Large intestine (tissue), 3 donors: ENCODE data around the gene ABO. TPM values are rescaled to one million over a fixed set of nuclear protein-coding genes. Genes with fewer than 3 reads are reported as not detected.
"Not testable (repeated sequence)": the region's sequence is repeated elsewhere in the genome, so short reads cannot be mapped to it uniquely, and the experiment has no call there.

Source experiments
- DNase-seq, 2 donors: peaks; one replicate each; pipeline versions ENCODE4 v3.0.0 to v3.0.0-alpha.2; 2013
- H3K27ac ChIP-seq: one replicate; pipeline ENCODE4 v1.5.1; 2013; ENCODE audit warnings: low read length
- H3K27me3 ChIP-seq: 2 replicates; pipeline ENCODE4 v1.6.1; 2013; ENCODE audit warnings: low read length; ENCODE audit not compliant: control insufficient read depth, insufficient read depth
- H3K36me3 ChIP-seq: 2 replicates; pipeline ENCODE4 v1.6.1; 2013; ENCODE audit warnings: low read length; ENCODE audit not compliant: control insufficient read depth, insufficient read depth
- H3K4me1 ChIP-seq: one replicate; pipeline ENCODE4 v1.6.1; 2013; ENCODE audit warnings: low read length; ENCODE audit not compliant: control insufficient read depth, insufficient read depth
- H3K4me3 ChIP-seq: one replicate; pipeline ENCODE4 v1.5.1; 2013; ENCODE audit warnings: low read length
- H3K9me3 ChIP-seq: one replicate; pipeline ENCODE4 v1.6.1; 2013; ENCODE audit warnings: mild to moderate bottlenecking, low read depth, low read length, moderate library complexity; ENCODE audit not compliant: control insufficient read depth
- WGBS: methylation state at CpG from one replicate; pipeline ENCODE4 v1.1.5; 2013; ENCODE audit warnings: low lambda C conversion rate; ENCODE audit not compliant: insufficient coverage; 5-methylcytosine and 5-hydroxymethylcytosine counted together
- polyA plus RNA-seq: library from polyadenylated mRNA; unstranded; fragments of 120-200 nt; gene quantifications from one replicate; pipeline ENCODE4 v1.2.1, GENCODE V29; 2013

Gene ABO
- polyA plus RNA-seq, 1 donor, result 19.6 TPM

GRCh38 chr9:133255371-133256135 lies 19.4 kb downstream of the ABO start:
- no peaks in the 10 kb centered on the region for H3K27me3 ChIP-seq
- DNase-seq, result no peak
- H3K36me3 ChIP-seq, result peaks cover 5% of the 10 kb centered on the region
- peaks cover 2% of the 10 kb centered on the region for H3K9me3 ChIP-seq
- no peak overlapping the region for H3K27ac ChIP-seq
- peaks cover 37% of the 10 kb centered on the region for H3K4me1 ChIP-seq
- no peak overlapping the region for H3K4me3 ChIP-seq
- no CpG with 5 or more reads among the region's 42 CpGs for WGBS

- peaks cover 2% of the 10 kb centered on the region for H3K36me3 ChIP-seq
- no CpG with 5 or more reads among the region's 5 CpGs for WGBS
- no peak for DNase-seq
Measured at GRCh38 chr9:133254471-133254870, 20.5 kb downstream of the ABO start.

GRCh38 chr9:133253268-133253667 lies 21.7 kb downstream of the ABO start:
- Histone ChIP-seq H3K4me3 (no peak overlapping the region), H3K27me3 (no peaks in the 10 kb centered on the region), H3K36me3 (peaks cover 2% of the 10 kb centered on the region), H3K27ac (peak overlapping the region; percentile 67), H3K9me3 (peaks cover 2% of the 10 kb centered on the region), H3K4me1 (peaks cover 39% of the 10 kb centered on the region)
- WGBS, result no CpG with 5 or more reads among the region's 1 CpG
- DNase-seq, result no peak

More at GRCh38 chr9:133254471-133254870, 20.5 kb downstream of the ABO start:
- H3K27ac ChIP-seq, result no peak overlapping the region
- peaks cover 2% of the 10 kb centered on the region for H3K9me3 ChIP-seq
- H3K4me1 ChIP-seq, result peaks cover 44% of the 10 kb centered on the region
- no peaks in the 10 kb centered on the region for H3K27me3 ChIP-seq
- H3K4me3 ChIP-seq, result no peak overlapping the region

- H3K27me3 ChIP-seq, result no peaks in the 10 kb centered on the region
- H3K27ac ChIP-seq, result peak overlapping the region; percentile 67
- peaks cover 2% of the 10 kb centered on the region for H3K9me3 ChIP-seq
- H3K36me3 ChIP-seq, result peaks cover 2% of the 10 kb centered on the region
- no peak overlapping the region for H3K4me3 ChIP-seq
- WGBS, result no CpG with 5 or more reads among the region's 16 CpGs
- peaks cover 33% of the 10 kb centered on the region for H3K4me1 ChIP-seq
- peak; percentile 86 to 88 for DNase-seq
Measured at GRCh38 chr9:133252301-133253020, 22.5 kb downstream of the ABO start.

GRCh38 chr9:133251773-133252172 lies 23.2 kb downstream of the ABO start:
- no peak overlapping the region for H3K4me3 ChIP-seq
- peaks cover 2% of the 10 kb centered on the region for H3K36me3 ChIP-seq
- WGBS, result no CpG with 5 or more reads among the region's 11 CpGs
- DNase-seq, result no peak
- H3K9me3 ChIP-seq, result peaks cover 2% of the 10 kb centered on the region
- H3K27me3 ChIP-seq, result no peaks in the 10 kb centered on the region
- peaks cover 33% of the 10 kb centered on the region for H3K4me1 ChIP-seq
- H3K27ac ChIP-seq, result peak overlapping the region; percentile 67

GRCh38 chr9:133251221-133251620 lies 23.8 kb downstream of the ABO start:
- H3K27me3 ChIP-seq, H3K4me3 ChIP-seq, H3K36me3 ChIP-seq, H3K27ac ChIP-seq, DNase-seq, H3K9me3 ChIP-seq: not testable (repeated sequence)
- H3K4me1 ChIP-seq, result peaks cover 33% of the 10 kb centered on the region
- WGBS, result 93% methylated on average over 3 of the region's 6 CpGs

GRCh38 chr9:133250741-133251170 lies 24.2 kb downstream of the ABO start:
- Histone ChIP-seq H3K27ac (no peak overlapping the region), H3K27me3 (no peaks in the 10 kb centered on the region), H3K9me3 (no peaks in the 10 kb centered on the region), H3K4me3 (no peak overlapping the region), H3K4me1 (peaks cover 33% of the 10 kb centered on the region), H3K36me3 (peaks cover 2% of the 10 kb centered on the region)
- DNase-seq, result peak in 1 of 2 donors; percentile 63
- WGBS, result no CpG with 5 or more reads among the region's 5 CpGs

GRCh38 chr9:133249337-133249736 lies 25.7 kb downstream of the ABO start:
- Histone ChIP-seq H3K4me3 (no peak overlapping the region), H3K27ac (no peak overlapping the region), H3K9me3 (no peaks in the 10 kb centered on the region), H3K4me1 (peaks cover 33% of the 10 kb centered on the region), H3K27me3 (no peaks in the 10 kb centered on the region), H3K36me3 (no peaks in the 10 kb centered on the region)
- WGBS, result no CpG with 5 or more reads among the region's 1 CpG
- DNase-seq, result no peak

GRCh38 chr9:133248726-133249295 lies 26.2 kb downstream of the ABO start:
- 89% methylated on average over 4 of the region's 8 CpGs for WGBS
- peaks cover 33% of the 10 kb centered on the region for H3K4me1 ChIP-seq
- no peaks in the 10 kb centered on the region for H3K27me3 ChIP-seq
- no peaks in the 10 kb centered on the region for H3K9me3 ChIP-seq
- no peak overlapping the region for H3K4me3 ChIP-seq
- no peak for DNase-seq
- no peak overlapping the region for H3K27ac ChIP-seq
- no peaks in the 10 kb centered on the region for H3K36me3 ChIP-seq

GRCh38 chr9:133247632-133248031 lies 27.4 kb downstream of the ABO start:
- Histone ChIP-seq H3K27ac (no peak overlapping the region), H3K4me1 (peaks cover 31% of the 10 kb centered on the region), H3K9me3 (no peaks in the 10 kb centered on the region), H3K36me3 (no peaks in the 10 kb centered on the region), H3K4me3 (no peak overlapping the region), H3K27me3 (no peaks in the 10 kb centered on the region)
- WGBS, result no CpG with 5 or more reads among the region's 6 CpGs
- no peak for DNase-seq
